Stromal cell of bone marrow (primary cell): ENCODE results near the gene IGF1.
A peak's percentile ranks its signal among the peaks of the same experiment; 100 is the strongest.

ENCODE experiments used
- DNase-seq: peaks from one replicate; pipeline ENCODE4 v3.0.0-alpha.2; 2012; ENCODE audit warnings: low read depth

IGF1 gene

GRCh38 chr12:102480406-102480805 is at the start of gene IGF1:
Gene IGF1 (minus strand): TSS chr12:102480563. CDS start chr12:102480381, 182 bp downstream.
- DNase-seq: no peak

GRCh38 chr12:102528111-102528510 is 47.7 kb upstream of the IGF1 start:
- peak; percentile 33 for DNase-seq

GRCh38 chr12:102527171-102527720 is 46.9 kb upstream of the IGF1 start:
- DNase-seq: peak; percentile 73

GRCh38 chr12:102526656-102527055 is 46.3 kb upstream of the IGF1 start:
- DNase-seq: peak; percentile 12

- no peak for DNase-seq
Observed at GRCh38 chr12:102522768-102523167, 42.4 kb upstream of the IGF1 start.

GRCh38 chr12:102521662-102522277 is 41.4 kb upstream of the IGF1 start:
- DNase-seq: no peak

GRCh38 chr12:102518871-102519270 is 38.5 kb upstream of the IGF1 start:
- DNase-seq: no peak

GRCh38 chr12:102514696-102515095 is 34.3 kb upstream of the IGF1 start:
- no peak for DNase-seq

GRCh38 chr12:102513739-102514138 is 33.4 kb upstream of the IGF1 start:
- DNase-seq: no peak

- no peak for DNase-seq
Observed at GRCh38 chr12:102513272-102513671, 32.9 kb upstream of the IGF1 start.

- no peak for DNase-seq
Observed at GRCh38 chr12:102512523-102512922, 32.2 kb upstream of the IGF1 start.

GRCh38 chr12:102511575-102511974 is 31.2 kb upstream of the IGF1 start:
- no peak for DNase-seq

GRCh38 chr12:102510463-102510862 is 30.1 kb upstream of the IGF1 start:
- no peak for DNase-seq

- no peak for DNase-seq
Observed at GRCh38 chr12:102510031-102510430, 29.7 kb upstream of the IGF1 start.

- DNase-seq: no peak
Observed at GRCh38 chr12:102509123-102509626, 28.8 kb upstream of the IGF1 start.

- no peak for DNase-seq
Observed at GRCh38 chr12:102508052-102508451, 27.7 kb upstream of the IGF1 start.

GRCh38 chr12:102507301-102507700 is 26.9 kb upstream of the IGF1 start:
- DNase-seq: no peak

- no peak for DNase-seq
Observed at GRCh38 chr12:102504871-102505270, 24.5 kb upstream of the IGF1 start.

GRCh38 chr12:102504280-102504679 is 23.9 kb upstream of the IGF1 start:
- no peak for DNase-seq

GRCh38 chr12:102503831-102504230 is 23.5 kb upstream of the IGF1 start:
- DNase-seq: no peak

- DNase-seq: no peak
Observed at GRCh38 chr12:102503056-102503681, 22.8 kb upstream of the IGF1 start.

GRCh38 chr12:102501773-102502172 is 21.4 kb upstream of the IGF1 start:
- DNase-seq: no peak

GRCh38 chr12:102498471-102498870 is 18.1 kb upstream of the IGF1 start:
- DNase-seq: no peak

GRCh38 chr12:102497743-102498142 is 17.4 kb upstream of the IGF1 start:
- DNase-seq: no peak
